Activated T-helper 1 cell treated with anti-CD3 and anti-CD28 coated beads, Interleukin-12 subunit alpha, Interleukin-12 subunit beta, Interleukin-2, Interleukin-4 antibody, amounts not matched to agents 30 ng/mL and 10 ng/mL and 1 ng/mL, durations not matched to agents 14 hours and 24 hours and 36 hours (primary cell): ENCODE data around the gene VPS39. TPM values are rescaled to one million over a fixed set of nuclear protein-coding genes. Genes with fewer than 3 reads are reported as not detected.

Experiments
- DNase-seq: peaks from one replicate; pipeline ENCODE4 v3.0.0; 2021; ENCODE audit warnings: low spot score
- H3K27ac Mint-ChIP-seq: one replicate; pipeline ENCODE4 v1.8.0; 2021; ENCODE audit warnings: mild to moderate bottlenecking, mixed read lengths
- H3K27me3 Mint-ChIP-seq: one replicate; pipeline ENCODE4 v1.8.0; 2022; ENCODE audit warnings: mild to moderate bottlenecking, moderate library complexity, mixed read lengths; ENCODE audit not compliant: insufficient read depth
- H3K36me3 Mint-ChIP-seq: one replicate; pipeline ENCODE4 v1.8.0; 2021; ENCODE audit warnings: low read depth, mixed read lengths
- H3K4me1 Mint-ChIP-seq: one replicate; pipeline ENCODE4 v1.8.0; 2021; ENCODE audit warnings: low read depth, mixed read lengths
- H3K4me3 Mint-ChIP-seq: one replicate; pipeline ENCODE4 v1.8.0; 2021; ENCODE audit warnings: mild to moderate bottlenecking, moderate library complexity, mixed read lengths
- H3K9me3 Mint-ChIP-seq: one replicate; pipeline ENCODE4 v1.8.0; 2021; ENCODE audit warnings: mixed read lengths
- intact Hi-C: fragments of 100-400 bp; cut with micrococcal nuclease; formaldehyde crosslinking; loops from one replicate; pipeline ENCODE4 v1.15.1; 2024
- total RNA-seq: library from RNA; stranded (reverse); gene quantifications from 2 replicates; pipeline ENCODE4 v1.2.3, GENCODE V29; 2022

The VPS39 gene
- total RNA-seq, 1 donor from 2014 or later = 63.8 TPM

- H3K9me3 Mint-ChIP-seq = no peaks in the 10 kb centered on the region
- intact Hi-C loops = no loop called here
- H3K36me3 Mint-ChIP-seq = no peaks in the 10 kb centered on the region
- H3K4me1 Mint-ChIP-seq = no peaks in the 10 kb centered on the region
- no peak overlapping the region for H3K27ac Mint-ChIP-seq
- no peak for DNase-seq
- H3K27me3 Mint-ChIP-seq = no peaks in the 10 kb centered on the region
- H3K4me3 Mint-ChIP-seq = no peak overlapping the region
Observed at GRCh38 chr15:42152921-42153698, 55.0 kb downstream of the VPS39 start.

- H3K36me3 Mint-ChIP-seq = no peaks in the 10 kb centered on the region
- intact Hi-C loops = no loop called here
Observed at GRCh38 chr15:42152196-42152920, 55.7 kb downstream of the VPS39 start.

GRCh38 chr15:42151736-42152135, 56.4 kb downstream of the VPS39 start:
- no peaks in the 10 kb centered on the region for H3K4me1 Mint-ChIP-seq
- H3K27ac Mint-ChIP-seq = no peak overlapping the region

More at GRCh38 chr15:42152196-42152920, 55.7 kb downstream of the VPS39 start:
- Mint-ChIP-seq H3K27me3 (no peaks in the 10 kb centered on the region), H3K4me1 (no peaks in the 10 kb centered on the region), H3K9me3 (no peaks in the 10 kb centered on the region), H3K4me3 (no peak overlapping the region), H3K27ac (no peak overlapping the region)
- DNase-seq = no peak

GRCh38 chr15:42151141-42151561, 57.0 kb downstream of the VPS39 start:
- intact Hi-C loops = no loop called here
- no peak overlapping the region for H3K27ac Mint-ChIP-seq
- no peaks in the 10 kb centered on the region for H3K27me3 Mint-ChIP-seq
- no peak overlapping the region for H3K4me3 Mint-ChIP-seq
- H3K9me3 Mint-ChIP-seq = no peaks in the 10 kb centered on the region
- no peaks in the 10 kb centered on the region for H3K36me3 Mint-ChIP-seq
- no peak for DNase-seq
- H3K4me1 Mint-ChIP-seq = no peaks in the 10 kb centered on the region

More at GRCh38 chr15:42151736-42152135, 56.4 kb downstream of the VPS39 start:
- Mint-ChIP-seq H3K36me3 (no peaks in the 10 kb centered on the region), H3K9me3 (no peaks in the 10 kb centered on the region), H3K27me3 (no peaks in the 10 kb centered on the region), H3K4me3 (no peak overlapping the region)
- DNase-seq = no peak
- intact Hi-C loops = no loop called here

GRCh38 chr15:42150219-42150970, 57.7 kb downstream of the VPS39 start:
- Mint-ChIP-seq H3K4me3 (no peak overlapping the region), H3K9me3 (no peaks in the 10 kb centered on the region), H3K4me1 (no peaks in the 10 kb centered on the region), H3K27me3 (no peaks in the 10 kb centered on the region), H3K27ac (no peak overlapping the region), H3K36me3 (no peaks in the 10 kb centered on the region)
- intact Hi-C loops = no loop called here
- DNase-seq = no peak

- no peak for DNase-seq
- Mint-ChIP-seq H3K4me1 (no peaks in the 10 kb centered on the region), H3K27me3 (no peaks in the 10 kb centered on the region), H3K4me3 (no peak overlapping the region), H3K36me3 (no peaks in the 10 kb centered on the region), H3K9me3 (no peaks in the 10 kb centered on the region), H3K27ac (no peak overlapping the region)
- intact Hi-C loops = no loop called here
Observed at GRCh38 chr15:42149493-42150218, 58.4 kb downstream of the VPS39 start.

GRCh38 chr15:42148808-42149492, 59.2 kb downstream of the VPS39 start:
- DNase-seq = no peak
- Mint-ChIP-seq H3K27ac (no peak overlapping the region), H3K27me3 (no peaks in the 10 kb centered on the region), H3K4me3 (no peak overlapping the region), H3K4me1 (no peaks in the 10 kb centered on the region), H3K9me3 (no peaks in the 10 kb centered on the region), H3K36me3 (no peaks in the 10 kb centered on the region)
- intact Hi-C loops = no loop called here

- H3K27ac Mint-ChIP-seq = no peak overlapping the region
- no peaks in the 10 kb centered on the region for H3K4me1 Mint-ChIP-seq
- no peaks in the 10 kb centered on the region for H3K36me3 Mint-ChIP-seq
- H3K9me3 Mint-ChIP-seq = no peaks in the 10 kb centered on the region
- no peaks in the 10 kb centered on the region for H3K27me3 Mint-ChIP-seq
- H3K4me3 Mint-ChIP-seq = no peak overlapping the region
- DNase-seq = no peak
- intact Hi-C loops = no loop called here
Observed at GRCh38 chr15:42147431-42147735, 60.7 kb downstream of the VPS39 start.

GRCh38 chr15:42146551-42147430, 61.3 kb downstream of the VPS39 start:
- H3K27ac Mint-ChIP-seq = no peak overlapping the region
- H3K4me1 Mint-ChIP-seq = no peaks in the 10 kb centered on the region
- H3K4me3 Mint-ChIP-seq = no peak overlapping the region
- no peak for DNase-seq
- H3K27me3 Mint-ChIP-seq = no peaks in the 10 kb centered on the region
- H3K36me3 Mint-ChIP-seq = no peaks in the 10 kb centered on the region
- intact Hi-C loops = no loop called here
- H3K9me3 Mint-ChIP-seq = no peaks in the 10 kb centered on the region

- H3K4me3 Mint-ChIP-seq = no peak overlapping the region
- intact Hi-C loops = no loop called here
- no peaks in the 10 kb centered on the region for H3K27me3 Mint-ChIP-seq
- no peaks in the 10 kb centered on the region for H3K36me3 Mint-ChIP-seq
- no peaks in the 10 kb centered on the region for H3K9me3 Mint-ChIP-seq
- H3K27ac Mint-ChIP-seq = no peak overlapping the region
- no peak for DNase-seq
- H3K4me1 Mint-ChIP-seq = no peaks in the 10 kb centered on the region
Observed at GRCh38 chr15:42145546-42146455, 62.3 kb downstream of the VPS39 start.

GRCh38 chr15:42144841-42145375, 63.2 kb downstream of the VPS39 start:
- Mint-ChIP-seq H3K36me3 (no peaks in the 10 kb centered on the region), H3K9me3 (no peaks in the 10 kb centered on the region), H3K4me3 (no peak overlapping the region), H3K4me1 (no peaks in the 10 kb centered on the region), H3K27ac (no peak overlapping the region), H3K27me3 (no peaks in the 10 kb centered on the region)
- intact Hi-C loops = no loop called here
- DNase-seq = no peak
